NCI-H146 treated with DMSO at 0.1 percent for 48 hours (cell line): ENCODE results near the gene GRIN2C.

Source experiments
- DNase-seq: peaks from one replicate; lab custom pipeline; 2025; ENCODE audit not compliant: unreplicated experiment; lab: John Stamatoyannopoulos, UW

Gene GRIN2C

GRCh38 chr17:74864866-74865395 lies 5.2 kb upstream of the GRIN2C start:
- no peak for DNase-seq

- no peak for DNase-seq
These were observed 4.7 kb upstream of the GRIN2C start for GRCh38 chr17:74864297-74864865.

- DNase-seq: no peak
These were observed 4.0 kb upstream of the GRIN2C start for GRCh38 chr17:74863420-74864296.

GRCh38 chr17:74862919-74863318 lies 3.2 kb upstream of the GRIN2C start:
- no peak for DNase-seq

GRCh38 chr17:74862108-74862901 lies 2.6 kb upstream of the GRIN2C start:
- DNase-seq: no peak

GRCh38 chr17:74861662-74862107 lies 2.0 kb upstream of the GRIN2C start:
- DNase-seq: no peak

GRCh38 chr17:74860872-74861661 lies 1.4 kb upstream of the GRIN2C start:
- DNase-seq: no peak

- DNase-seq: no peak
These were observed 665 bp upstream of the GRIN2C start for GRCh38 chr17:74860229-74860871.

- no peak for DNase-seq
These were observed 820 bp downstream of the GRIN2C start for GRCh38 chr17:74858672-74859458.

GRCh38 chr17:74857191-74857590 lies 2.5 kb downstream of the GRIN2C start:
- DNase-seq: no peak

GRCh38 chr17:74856112-74856511 lies 3.6 kb downstream of the GRIN2C start:
- no peak for DNase-seq

GRCh38 chr17:74855323-74855722 lies 4.4 kb downstream of the GRIN2C start:
- no peak for DNase-seq

GRCh38 chr17:74854792-74855191 lies 4.9 kb downstream of the GRIN2C start:
- no peak for DNase-seq

GRCh38 chr17:74853669-74854068 lies 6.0 kb downstream of the GRIN2C start:
- no peak for DNase-seq

GRCh38 chr17:74853048-74853397 lies 6.7 kb downstream of the GRIN2C start:
- DNase-seq: no peak

GRCh38 chr17:74852237-74853047 lies 7.2 kb downstream of the GRIN2C start:
- peak; percentile 86 for DNase-seq

GRCh38 chr17:74851612-74852236 lies 8.0 kb downstream of the GRIN2C start:
- peak; percentile 94 for DNase-seq

- DNase-seq: no peak
These were observed 8.8 kb downstream of the GRIN2C start for GRCh38 chr17:74850914-74851313.
